Measurements from ENCODE around the gene DIS3L2.

Gene DIS3L2

GRCh38 chr2:232139171-232139594, 177.7 kb downstream of the DIS3L2 start:
- ATAC-seq = no peak
- no peak for TF ChIP-seq ZNF565 (CRISPR knock-in tag; conservative IDR thresholded peaks at IDR 0.05; ENCODE audit: low read depth)
- no peak for TF ChIP-seq ZFP3 (CRISPR knock-in tag; IDR thresholded peaks at IDR 0.05)
- no peak for TF ChIP-seq PATZ1 (CRISPR knock-in tag; IDR thresholded peaks at IDR 0.05; ENCODE audit: borderline replicate concordance)
- TF ChIP-seq ESRRG (CRISPR knock-in tag; IDR thresholded peaks at IDR 0.05) = no peak
- TF ChIP-seq CSDC2 (CRISPR knock-in tag; IDR thresholded peaks at IDR 0.05) = no peak

GRCh38 chr2:232139786-232140562, 178.5 kb downstream of the DIS3L2 start:
- TF ChIP-seq TOX (CRISPR knock-in tag; IDR thresholded peaks at IDR 0.05; ENCODE audit: borderline replicate concordance) (no peak), ZNF565 (CRISPR knock-in tag; conservative IDR thresholded peaks at IDR 0.05; ENCODE audit: low read depth) (no peak), SNAI2 (CRISPR knock-in tag; IDR thresholded peaks at IDR 0.05) (no peak), PATZ1 (CRISPR knock-in tag; IDR thresholded peaks at IDR 0.05; ENCODE audit: borderline replicate concordance) (no peak), ZNF70 (CRISPR knock-in tag; IDR thresholded peaks at IDR 0.05) (no peak), ZFP3 (CRISPR knock-in tag; IDR thresholded peaks at IDR 0.05) (no peak), ZFP30 (CRISPR knock-in tag; IDR thresholded peaks at IDR 0.05) (no peak), POU6F1 (CRISPR knock-in tag; IDR thresholded peaks at IDR 0.05; ENCODE audit: borderline replicate concordance, low read depth) (no peak), GLIS3 (CRISPR knock-in tag; IDR thresholded peaks at IDR 0.05) (no peak), TCF4 (CRISPR knock-in tag; IDR thresholded peaks at IDR 0.05; ENCODE audit: borderline replicate concordance) (no peak), RARB (CRISPR knock-in tag; IDR thresholded peaks at IDR 0.05) (no peak), ARNTL (CRISPR knock-in tag; IDR thresholded peaks at IDR 0.05; ENCODE audit: borderline replicate concordance, low read depth) (no peak), BACH2 (CRISPR knock-in tag; IDR thresholded peaks at IDR 0.05; ENCODE audit: borderline replicate concordance) (no peak), PPARA (CRISPR knock-in tag; IDR thresholded peaks at IDR 0.05; ENCODE audit: borderline replicate concordance) (no peak), ESRRG (CRISPR knock-in tag; IDR thresholded peaks at IDR 0.05) (no peak), CSDC2 (CRISPR knock-in tag; IDR thresholded peaks at IDR 0.05) (no peak), OSR1 (CRISPR knock-in tag; IDR thresholded peaks at IDR 0.05) (no peak), ZC3H10 (CRISPR knock-in tag; IDR thresholded peaks at IDR 0.05) (no peak), ZNF8 (CRISPR knock-in tag; IDR thresholded peaks at IDR 0.05) (no peak)
- no peak for ATAC-seq

GRCh38 chr2:232141591-232141990, 180.1 kb downstream of the DIS3L2 start:
- ATAC-seq = no peak
- TF ChIP-seq CREB5 (CRISPR knock-in tag; IDR thresholded peaks at IDR 0.05; ENCODE audit: low read depth) (no peak), OSR1 (CRISPR knock-in tag; IDR thresholded peaks at IDR 0.05) (no peak), BACH2 (CRISPR knock-in tag; IDR thresholded peaks at IDR 0.05; ENCODE audit: borderline replicate concordance) (no peak), ZFP3 (CRISPR knock-in tag; IDR thresholded peaks at IDR 0.05) (no peak), CSRNP3 (CRISPR knock-in tag; IDR thresholded peaks at IDR 0.05) (no peak), ESRRG (CRISPR knock-in tag; IDR thresholded peaks at IDR 0.05) (no peak), ZC3H10 (CRISPR knock-in tag; IDR thresholded peaks at IDR 0.05) (no peak), TOX (CRISPR knock-in tag; IDR thresholded peaks at IDR 0.05; ENCODE audit: borderline replicate concordance) (no peak), PPARA (CRISPR knock-in tag; IDR thresholded peaks at IDR 0.05; ENCODE audit: borderline replicate concordance) (no peak), TSHZ2 (CRISPR knock-in tag; IDR thresholded peaks at IDR 0.05) (no peak), RARB (CRISPR knock-in tag; IDR thresholded peaks at IDR 0.05) (no peak), ZNF70 (CRISPR knock-in tag; IDR thresholded peaks at IDR 0.05) (no peak), SNAI2 (CRISPR knock-in tag; IDR thresholded peaks at IDR 0.05) (no peak)

All from SK-N-SH treated with all-trans-retinoic acid at 6 μM for 48 hours (cell line).